ENCODE data around the gene PLEKHA3.

- no peak for TF ChIP-seq CTCF (IDR thresholded peaks at IDR 0.05)
- TF ChIP-seq POLR2A (IDR thresholded peaks at IDR 0.05): no peak
These were observed 2.2 kb upstream of the PLEKHA3 start for GRCh38 chr2:178478130-178478438.

Measured in heart left ventricle (tissue), 13 donors.